Mesenchymal stem cell (in vitro differentiated cells and primary cell): ENCODE measurements around the gene GABRR3.

ENCODE experiments used
- DNase-seq: peaks from one replicate; pipeline ENCODE4 v3.0.0-alpha.2; 2013
- H2AFZ ChIP-seq: one replicate; pipeline ENCODE4 v1.6.1; 2013; ENCODE audit warnings: low read depth, mild to moderate bottlenecking, control low read depth, inconsistent platforms, low read length, moderate library complexity
- H2AK5ac ChIP-seq: 2 replicates; pipeline ENCODE4 v1.6.1; 2013; ENCODE audit warnings: low read length, moderate library complexity, mild to moderate bottlenecking, inconsistent platforms; ENCODE audit not compliant: severe bottlenecking
- H2BK120ac ChIP-seq: one replicate; pipeline ENCODE4 v1.6.1; 2013; ENCODE audit warnings: low read depth, mild to moderate bottlenecking, inconsistent platforms, low read length, moderate library complexity
- H2BK12ac ChIP-seq, 2 experiments: one replicate each; pipeline ENCODE4 v1.6.1; 2013; ENCODE audit warnings: inconsistent platforms in 2 of 2, low read length in 2 of 2, mild to moderate bottlenecking in 2 of 2, moderate library complexity in 2 of 2, control low read depth in 1 of 2
- H2BK15ac ChIP-seq: one replicate; pipeline ENCODE4 v1.6.1; 2013; ENCODE audit warnings: mild to moderate bottlenecking, low read depth, inconsistent platforms; ENCODE audit not compliant: poor library complexity, severe bottlenecking
- H2BK5ac ChIP-seq: 2 replicates; pipeline ENCODE4 v1.6.1; 2013; ENCODE audit warnings: low read depth, mild to moderate bottlenecking, low read length, control low read depth, inconsistent platforms; ENCODE audit not compliant: poor library complexity, severe bottlenecking
- H3K14ac ChIP-seq, 2 experiments: one replicate each; pipeline ENCODE4 v1.6.1; 2013; ENCODE audit warnings: inconsistent platforms in 2 of 2, low read length in 2 of 2, control low read depth in 1 of 2, mild to moderate bottlenecking in 1 of 2, moderate library complexity in 1 of 2
- H3K18ac ChIP-seq, 2 experiments: one replicate each; pipeline ENCODE4 v1.6.1; 2013; ENCODE audit warnings: inconsistent platforms in 2 of 2, low read length in 2 of 2, control low read depth in 1 of 2, low read depth in 1 of 2, mild to moderate bottlenecking in 1 of 2
- H3K23ac ChIP-seq, 2 experiments: one replicate each; pipeline ENCODE4 v1.6.1; 2013; ENCODE audit warnings: inconsistent platforms in 2 of 2, low read length in 2 of 2, mild to moderate bottlenecking in 2 of 2, moderate library complexity in 2 of 2, control low read depth in 1 of 2
- H3K27ac ChIP-seq: 2 replicates; pipeline ENCODE4 v1.5.1; 2013; ENCODE audit warnings: mild to moderate bottlenecking, moderate library complexity, low read length, control low read depth, inconsistent platforms; ENCODE audit not compliant: poor library complexity, severe bottlenecking
- H3K27me3 ChIP-seq, 2 experiments: 2 replicates each; pipeline versions ENCODE4 v1.6.1 to v1.7.0; 2013; ENCODE audit warnings: low read length in 2 of 2, mild to moderate bottlenecking in 2 of 2, moderate library complexity in 2 of 2, control low read depth in 1 of 2, inconsistent platforms in 1 of 2; ENCODE audit not compliant: control insufficient read depth in 1 of 2, insufficient read depth in 1 of 2
- H3K36me3 ChIP-seq, 2 experiments: 2 replicates each; pipeline versions ENCODE4 v1.6.1 to v1.7.0; 2013; ENCODE audit warnings: low read length in 2 of 2, control low read depth in 1 of 2, inconsistent platforms in 1 of 2, low read depth in 1 of 2, mild to moderate bottlenecking in 1 of 2; ENCODE audit not compliant: insufficient read depth in 2 of 2, control insufficient read depth in 1 of 2
- H3K4ac ChIP-seq, 2 experiments: one replicate each; pipeline ENCODE4 v1.6.1; 2013; ENCODE audit warnings: inconsistent platforms in 2 of 2, low read length in 2 of 2, mild to moderate bottlenecking in 2 of 2, moderate library complexity in 2 of 2, control low read depth in 1 of 2, low read depth in 1 of 2
- H3K4me1 ChIP-seq: 2 replicates; pipeline ENCODE4 v1.6.1; 2013; ENCODE audit warnings: low read depth, low read length, control low read depth; ENCODE audit not compliant: control insufficient read depth, insufficient read depth
- H3K4me2 ChIP-seq: 2 replicates; pipeline ENCODE4 v1.6.1; 2013; ENCODE audit warnings: low read length, mild to moderate bottlenecking, inconsistent platforms; ENCODE audit not compliant: poor library complexity, severe bottlenecking
- H3K4me3 ChIP-seq, 2 experiments: 2 replicates each; pipeline versions ENCODE4 v1.5.1 to v1.7.0; 2013; ENCODE audit warnings: low read length in 2 of 2, mild to moderate bottlenecking in 2 of 2, control low read depth in 1 of 2, low read depth in 1 of 2; ENCODE audit not compliant: insufficient read depth in 1 of 2
- H3K79me1 ChIP-seq: replicated peaks from 2 replicates; pipeline ENCODE4 v1.6.1; 2013; ENCODE audit warnings: mild to moderate bottlenecking, control low read depth, low read length, inconsistent platforms; ENCODE audit not compliant: poor library complexity, severe bottlenecking
- H3K9ac ChIP-seq: 2 replicates; pipeline ENCODE4 v1.7.0; 2013; ENCODE audit warnings: mild to moderate bottlenecking, low read length, moderate library complexity
- H3K9me3 ChIP-seq: 2 replicates; pipeline ENCODE4 v1.7.0; 2013; ENCODE audit warnings: mild to moderate bottlenecking, low read length; ENCODE audit not compliant: control insufficient read depth
- H4K8ac ChIP-seq: one replicate; pipeline ENCODE4 v1.6.1; 2013; ENCODE audit warnings: inconsistent platforms, mild to moderate bottlenecking, low read length, moderate library complexity
- H4K91ac ChIP-seq: one replicate; pipeline ENCODE4 v1.6.1; 2013; ENCODE audit warnings: mild to moderate bottlenecking, low read length, inconsistent platforms
- WGBS: methylation state at CpG from one replicate; pipeline ENCODE4 v1.1.7; 2013; ENCODE audit warnings: mixed read lengths; 5-methylcytosine and 5-hydroxymethylcytosine counted together

GABRR3 gene

GRCh38 chr3:97940034-97940433 lies 95.1 kb downstream of the GABRR3 start:
- WGBS = 78% methylated on average over 1 of the region's 1 CpG
- peaks cover 3 to 87% of the 10 kb centered on the region in 2 experiments for H3K36me3 ChIP-seq
- H2AFZ ChIP-seq = no peak overlapping the region

GRCh38 chr3:97939401-97939800 lies 95.7 kb downstream of the GABRR3 start:
- Histone ChIP-seq H4K8ac (no peak overlapping the region), H2BK5ac (no peak overlapping the region), H3K9me3 (no peaks in the 10 kb centered on the region), H3K79me1 (no peaks in the 10 kb centered on the region), H3K4ac (no peak overlapping the region), H3K18ac (no peak overlapping the region), H2AFZ (no peak overlapping the region), H3K27me3 (no peaks in the 10 kb centered on the region), H3K4me3 (no peak overlapping the region), H3K9ac (no peak overlapping the region), H3K14ac (no peak overlapping the region), H3K23ac (no peak overlapping the region), H4K91ac (no peak overlapping the region), H3K36me3 (peaks cover 3 to 85% of the 10 kb centered on the region in 2 experiments), H2BK15ac (no peak overlapping the region), H3K4me1 (no peaks in the 10 kb centered on the region), H2AK5ac (no peak overlapping the region), H3K4me2 (no peak overlapping the region), H2BK120ac (no peak overlapping the region), H3K27ac (no peak overlapping the region), H2BK12ac (no peak overlapping the region)
- DNase-seq = no peak
- WGBS = 98% methylated on average over 2 of the region's 2 CpGs

More at GRCh38 chr3:97940034-97940433, 95.1 kb downstream of the GABRR3 start:
- no peaks in the 10 kb centered on the region for H3K9me3 ChIP-seq
- no peak overlapping the region for H2BK15ac ChIP-seq
- H3K79me1 ChIP-seq = no peaks in the 10 kb centered on the region
- H2AK5ac ChIP-seq = no peak overlapping the region
- no peak overlapping the region for H3K18ac ChIP-seq
- H2BK120ac ChIP-seq = no peak overlapping the region
- H3K4me2 ChIP-seq = no peak overlapping the region
- H3K4me3 ChIP-seq = no peak overlapping the region
- no peaks in the 10 kb centered on the region for H3K27me3 ChIP-seq
- H3K14ac ChIP-seq = no peak overlapping the region
- H3K9ac ChIP-seq = no peak overlapping the region
- no peak overlapping the region for H4K91ac ChIP-seq
- no peaks in the 10 kb centered on the region for H3K4me1 ChIP-seq
- no peak overlapping the region for H3K23ac ChIP-seq
- no peak overlapping the region for H2BK5ac ChIP-seq
- H3K27ac ChIP-seq = no peak overlapping the region
- no peak overlapping the region for H4K8ac ChIP-seq
- H3K4ac ChIP-seq = no peak overlapping the region
- DNase-seq = no peak
- no peak overlapping the region for H2BK12ac ChIP-seq

- Histone ChIP-seq H2BK5ac (no peak overlapping the region), H3K23ac (no peak overlapping the region), H3K36me3 (peaks cover 3 to 85% of the 10 kb centered on the region in 2 experiments), H2BK15ac (no peak overlapping the region), H2BK12ac (no peak overlapping the region), H3K4me3 (no peak overlapping the region), H2AK5ac (no peak overlapping the region), H3K9ac (no peak overlapping the region), H4K91ac (no peak overlapping the region), H4K8ac (no peak overlapping the region), H3K14ac (no peak overlapping the region), H3K4me2 (no peak overlapping the region), H3K79me1 (no peaks in the 10 kb centered on the region), H3K27me3 (no peaks in the 10 kb centered on the region), H3K4ac (no peak overlapping the region), H3K9me3 (no peaks in the 10 kb centered on the region), H2BK120ac (no peak overlapping the region), H2AFZ (no peak overlapping the region), H3K4me1 (no peaks in the 10 kb centered on the region), H3K27ac (no peak overlapping the region), H3K18ac (no peak overlapping the region)
- WGBS = no CpG with 5 or more reads among the region's 1 CpG
- DNase-seq = no peak
These were observed 96.7 kb downstream of the GABRR3 start for GRCh38 chr3:97938444-97938843.

- Histone ChIP-seq H2BK120ac (no peak overlapping the region), H3K4me3 (no peak overlapping the region), H3K23ac (no peak overlapping the region), H3K14ac (no peak overlapping the region), H4K91ac (no peak overlapping the region), H3K27ac (no peak overlapping the region), H4K8ac (no peak overlapping the region), H2AFZ (no peak overlapping the region), H3K4me2 (no peak overlapping the region), H3K9me3 (no peaks in the 10 kb centered on the region), H3K18ac (no peak overlapping the region), H2AK5ac (no peak overlapping the region), H3K27me3 (no peaks in the 10 kb centered on the region), H2BK5ac (no peak overlapping the region), H3K9ac (no peak overlapping the region), H3K79me1 (no peaks in the 10 kb centered on the region), H2BK12ac (no peak overlapping the region), H3K4me1 (no peaks in the 10 kb centered on the region), H2BK15ac (no peak overlapping the region), H3K36me3 (peaks cover 3 to 73% of the 10 kb centered on the region in 2 experiments), H3K4ac (no peak overlapping the region)
- WGBS = 90% methylated on average over 2 of the region's 2 CpGs
- DNase-seq = no peak
These were observed 97.9 kb downstream of the GABRR3 start for GRCh38 chr3:97937205-97937604.
